Sigmoid colon (tissue), 7 donors: ENCODE measurements around the gene KAT8. TPM values are rescaled to one million over a fixed set of nuclear protein-coding genes. Genes with fewer than 3 reads are reported as not detected.
A peak's percentile ranks its signal among the peaks of the same experiment; 100 is the strongest.
"Not testable (repeated sequence)": the region's sequence is repeated elsewhere in the genome, so short reads cannot be mapped to it uniquely, and the experiment has no call there.

Experiments
- DNase-seq: peaks from one replicate; pipeline ENCODE4 v3.0.0-alpha.2; 2019
- H3K27ac ChIP-seq, 4 donors: fragments of 200-600 bp; sonication (generic); one replicate each; pipeline ENCODE4 v1.5.1; 2016 to 2019; ENCODE audit warnings: mild to moderate bottlenecking in 1 of 4
- H3K27me3 ChIP-seq, 3 donors: fragments of 200-600 bp; sonication (generic); one replicate each; pipeline ENCODE4 v1.5.1; 2019; ENCODE audit warnings: mild to moderate bottlenecking in 1 of 3
- H3K36me3 ChIP-seq, 4 donors: fragments of 200-600 bp; sonication (generic); one replicate each; pipeline ENCODE4 v1.5.1; 2016 to 2019
- H3K4me1 ChIP-seq, 4 donors: fragments of 200-600 bp; sonication (generic); one replicate each; pipeline ENCODE4 v1.5.1; 2017 to 2019
- H3K4me3 ChIP-seq, 4 donors: fragments of 200-600 bp; sonication (generic); one replicate each; pipeline ENCODE4 v1.5.1; 2017 to 2019; ENCODE audit warnings: mild to moderate bottlenecking in 2 of 4, moderate library complexity in 1 of 4
- H3K9me3 ChIP-seq, 4 donors: fragments of 200-600 bp in 3 of 4; sonication (generic) in 3 of 4; one replicate each; pipeline versions ENCODE4 v1.5.1 to v1.6.1; 2013 to 2019
- CTCF ChIP-seq, 4 experiments: fragments of 450-650 bp in 3 of 4; fragments of 200-600 bp in 1 of 4; IDR thresholded peaks; one replicate each; pipeline ENCODE4 v1.5.1; 2016 to 2019; ENCODE audit warnings: antibody characterized with exemption in 4 of 4, mild to moderate bottlenecking in 3 of 4, moderate library complexity in 2 of 4
- EP300 ChIP-seq, 4 donors: sonication (generic); formaldehyde crosslinking; IDR thresholded peaks; one replicate each; pipeline ENCODE4 v1.6.1; 2017; ENCODE audit warnings: antibody characterized with exemption in 4 of 4
- POLR2A ChIP-seq, 2 donors: fragments of 450-650 bp; IDR thresholded peaks; one replicate each; pipeline ENCODE4 v1.6.1; 2016; ENCODE audit warnings: antibody characterized with exemption in 2 of 2, mild to moderate bottlenecking in 2 of 2, moderate library complexity in 2 of 2
- POLR2AphosphoS5 ChIP-seq, 4 donors: sonication (generic); formaldehyde crosslinking; IDR thresholded peaks; one replicate each; pipeline ENCODE4 v1.6.1; 2017; ENCODE audit warnings: antibody characterized with exemption in 4 of 4
- WGBS, 2 donors: extraction: QIAGEN DNeasy Blood & Tissue Kit; methylation state at CpG; one replicate each; pipeline ENCODE4 v1.1.7; 2013; 5-methylcytosine and 5-hydroxymethylcytosine counted together
- intact Hi-C: fragments of 100-400 bp; cut with DNase I; formaldehyde crosslinking; loops from one replicate; pipeline ENCODE4 v1.15.1; 2023
- polyA plus RNA-seq, 3 donors: library from polyadenylated mRNA; stranded (reverse); fragments of 200-250 nt; gene quantifications; one replicate each; pipeline ENCODE4 v1.2.3, GENCODE V29; 2013
- total RNA-seq, 4 donors: library from RNA; depleted of rRNA; stranded (reverse); fragments of >200 nt; gene quantifications; one replicate each; pipeline ENCODE4 v1.1.0, GENCODE V29; 2016
- donor health status: healthy with polysubstance abuse.
- donor health status: Bipolar disorder and iron deficiency.
- donor health status: healthy.

The KAT8 gene
- total and polyA plus RNA-seq, 7 donors = 31.2 to 65.7 (median 57.1) TPM

GRCh38 chr16:31168848-31169247, 51.4 kb downstream of the KAT8 start:
- Histone ChIP-seq H3K36me3 (no peaks in the 10 kb centered on the region), H3K4me3 (no peak overlapping the region), H3K27ac (no peak overlapping the region), H3K9me3 (no peaks in the 10 kb centered on the region), H3K4me1 (no peaks in the 10 kb centered on the region), H3K27me3 (no peaks in the 10 kb centered on the region)
- no peak for DNase-seq
- TF ChIP-seq POLR2AphosphoS5 (IDR thresholded peaks at IDR 0.05) (no peak), CTCF (IDR thresholded peaks at IDR 0.05) (no peak), POLR2A (IDR thresholded peaks at IDR 0.05) (no peak), EP300 (IDR thresholded peaks at IDR 0.05) (no peak)
- WGBS, 2 donors = 46 to 76% methylated on average over 2 of the region's 2 CpGs
- intact Hi-C loops = no loop called here

- DNase-seq, H3K4me1 ChIP-seq, intact Hi-C loops, H3K4me3 ChIP-seq, H3K9me3 ChIP-seq, H3K36me3 ChIP-seq, H3K27me3 ChIP-seq, H3K27ac ChIP-seq: not testable (repeated sequence)
- no CpG with 5 or more reads among the region's 2 CpGs for WGBS, 2 donors
Measured at GRCh38 chr16:31170048-31170447, 52.6 kb downstream of the KAT8 start.

- Histone ChIP-seq H3K4me3 (no peak overlapping the region), H3K27ac (no peak overlapping the region), H3K27me3 (no peaks in the 10 kb centered on the region), H3K4me1 (peaks cover 0 to 23% (median 20%) of the 10 kb centered on the region in 4 donors), H3K36me3 (no peaks in the 10 kb centered on the region), H3K9me3 (no peaks in the 10 kb centered on the region)
- no peak for DNase-seq
- TF ChIP-seq POLR2A (IDR thresholded peaks at IDR 0.05) = no peak
- TF ChIP-seq CTCF (IDR thresholded peaks at IDR 0.05) = no peak
- TF ChIP-seq POLR2AphosphoS5 (IDR thresholded peaks at IDR 0.05) = no peak
- TF ChIP-seq EP300 (IDR thresholded peaks at IDR 0.05) = no peak
- 50 to 76% methylated on average over 3 of the region's 3 CpGs for WGBS, 2 donors
- intact Hi-C loops = loop anchor here (5.0 kb wide), 1 partner anchor 265 kb away; the partner anchor contains the start of gene ZNF843
Measured at GRCh38 chr16:31177136-31177535, 59.7 kb downstream of the KAT8 start.

GRCh38 chr16:31179219-31179746, 61.8 kb downstream of the KAT8 start:
- intact Hi-C loops = loop anchor here (5.0 kb wide), 1 partner anchor 263 kb away; the partner anchor contains the start of gene ZNF843
- H3K4me1 ChIP-seq = peaks cover 0 to 42% (median 40%) of the 10 kb centered on the region in 4 donors
- H3K27me3 ChIP-seq = no peaks in the 10 kb centered on the region
- peaks cover 10 to 21% (median 18%) of the 10 kb centered on the region in 4 donors for H3K36me3 ChIP-seq
- peak overlapping the region; percentile 93 to 99 (median 98) for H3K27ac ChIP-seq
- DNase-seq = no peak
- 1 to 2% methylated on average over 27 of the region's 27 CpGs for WGBS, 2 donors
- no peaks in the 10 kb centered on the region for H3K9me3 ChIP-seq
- H3K4me3 ChIP-seq = peak overlapping the region; percentile 77 to 94 (median 92)
- peak in 1 of 4 donors; percentile 26 for TF ChIP-seq POLR2AphosphoS5 (IDR thresholded peaks at IDR 0.05)
- no peak for TF ChIP-seq CTCF (IDR thresholded peaks at IDR 0.05)

- WGBS, 2 donors = 0 to 1% methylated on average over 69 of the region's 69 CpGs
- intact Hi-C loops = loop anchor here (1.0 to 10.0 kb wide), 3 partner anchors 38 to 695 kb away; partner anchors contain the start of genes ZNF267 and ZNF843
- TF ChIP-seq EP300 (IDR thresholded peaks at IDR 0.05) = no peak
- peak; percentile 97 for TF ChIP-seq POLR2A (IDR thresholded peaks at IDR 0.05)
- no peak for TF ChIP-seq CTCF (IDR thresholded peaks at IDR 0.05)
- peak; percentile 100 for TF ChIP-seq POLR2AphosphoS5 (IDR thresholded peaks at IDR 0.05)
Measured at GRCh38 chr16:31179747-31180459, 62.4 kb downstream of the KAT8 start, which contains the start of gene FUS. TSS of gene FUS (plus strand) at chr16:31180139. CDS start at chr16:31180215, 76 bp downstream.

More at GRCh38 chr16:31179747-31180459, 62.4 kb downstream of the KAT8 start, which contains the start of gene FUS:
- peaks cover 13 to 27% (median 24%) of the 10 kb centered on the region in 4 donors for H3K36me3 ChIP-seq
- no peaks in the 10 kb centered on the region for H3K27me3 ChIP-seq
- peak within 1 kb of the TSS; percentile 93 to 99 (median 98) for H3K27ac ChIP-seq
- H3K9me3 ChIP-seq = no peaks in the 10 kb centered on the region
- H3K4me3 ChIP-seq = peak within 1 kb of the TSS; percentile 77 to 94 (median 92)
- H3K4me1 ChIP-seq = peaks cover 0 to 42% (median 40%) of the 10 kb centered on the region in 4 donors
- peak; percentile 96 for DNase-seq
